Left forelimb (tissue), 1 donor: ENCODE results near the gene KCNAB3.

ENCODE experiments used
- DNase-seq: peaks from one replicate; pipeline ENCODE4 v3.0.0-alpha.2; 2018; ENCODE audit warnings: low spot score

The KCNAB3 gene

DNA sequence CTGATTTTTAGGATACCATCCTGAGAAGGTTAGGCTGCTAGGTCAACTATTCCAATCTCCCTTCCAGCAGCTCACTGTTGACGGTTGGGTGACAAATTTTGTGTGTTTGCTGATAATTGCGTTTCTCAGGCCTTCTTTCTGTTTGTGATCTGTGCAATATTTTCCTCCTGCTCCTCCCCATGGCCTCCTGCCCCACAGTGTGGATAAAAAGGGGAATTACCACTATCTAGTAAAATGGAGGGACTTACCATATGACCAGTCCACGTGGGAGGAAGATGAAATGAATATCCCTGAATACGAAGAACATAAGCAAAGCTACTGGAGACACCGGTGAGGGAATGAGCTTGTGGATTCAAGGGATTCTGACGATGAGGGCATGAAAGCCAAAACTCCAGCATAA, 31.9 kb downstream of the KCNAB3 start:
- DNase-seq = no peak

DNA sequence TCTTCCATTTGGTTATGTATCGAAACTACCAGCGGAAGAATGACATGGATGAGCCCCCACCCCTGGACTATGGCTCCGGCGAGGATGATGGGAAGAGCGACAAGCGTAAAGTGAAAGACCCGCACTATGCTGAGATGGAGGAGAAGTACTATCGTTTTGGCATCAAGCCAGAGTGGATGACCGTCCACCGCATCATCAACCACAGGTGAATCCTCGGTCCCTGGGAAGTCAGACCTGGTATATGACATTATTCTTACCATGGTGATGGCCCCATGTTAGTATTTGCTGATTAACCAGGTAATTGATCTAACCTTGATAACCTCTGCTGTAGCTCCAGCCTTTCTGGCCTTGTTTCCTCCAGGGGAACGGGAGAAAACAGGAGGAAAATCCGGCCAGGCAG, 32.6 kb downstream of the KCNAB3 start:
- DNase-seq = no peak

DNA sequence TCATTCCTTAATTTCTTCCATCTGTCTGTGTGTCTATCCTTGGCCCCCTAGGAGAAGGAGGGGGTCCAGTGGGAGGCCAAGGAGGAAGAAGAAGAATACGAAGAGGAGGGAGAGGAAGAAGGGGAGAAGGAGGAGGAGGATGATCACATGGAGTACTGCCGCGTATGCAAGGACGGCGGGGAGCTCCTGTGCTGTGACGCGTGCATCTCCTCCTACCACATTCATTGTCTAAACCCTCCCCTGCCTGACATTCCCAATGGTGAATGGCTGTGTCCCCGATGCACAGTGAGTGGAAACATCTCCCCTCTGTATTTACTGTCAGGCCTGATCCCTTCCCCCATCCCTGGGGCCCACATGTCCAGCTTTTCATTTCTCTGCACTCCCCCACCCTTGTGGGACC, 34.8 kb downstream of the KCNAB3 start:
- no peak for DNase-seq

DNA sequence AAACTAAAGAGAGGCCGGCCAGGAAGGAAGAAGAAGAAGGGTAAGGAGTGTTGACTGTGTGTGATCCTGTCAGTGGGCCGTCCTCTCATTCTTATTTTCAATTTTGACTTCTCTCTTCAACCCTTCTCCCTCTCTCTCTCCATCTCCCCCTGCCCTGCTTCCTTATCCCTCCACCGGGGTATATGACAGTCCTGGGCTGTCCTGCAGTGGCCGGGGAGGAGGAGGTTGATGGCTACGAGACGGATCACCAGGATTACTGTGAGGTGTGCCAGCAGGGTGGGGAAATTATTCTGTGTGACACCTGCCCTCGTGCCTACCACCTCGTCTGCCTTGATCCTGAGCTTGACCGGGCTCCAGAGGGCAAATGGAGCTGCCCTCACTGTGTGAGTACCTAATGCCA, 35.4 kb downstream of the KCNAB3 start:
- DNase-seq = no peak

DNA sequence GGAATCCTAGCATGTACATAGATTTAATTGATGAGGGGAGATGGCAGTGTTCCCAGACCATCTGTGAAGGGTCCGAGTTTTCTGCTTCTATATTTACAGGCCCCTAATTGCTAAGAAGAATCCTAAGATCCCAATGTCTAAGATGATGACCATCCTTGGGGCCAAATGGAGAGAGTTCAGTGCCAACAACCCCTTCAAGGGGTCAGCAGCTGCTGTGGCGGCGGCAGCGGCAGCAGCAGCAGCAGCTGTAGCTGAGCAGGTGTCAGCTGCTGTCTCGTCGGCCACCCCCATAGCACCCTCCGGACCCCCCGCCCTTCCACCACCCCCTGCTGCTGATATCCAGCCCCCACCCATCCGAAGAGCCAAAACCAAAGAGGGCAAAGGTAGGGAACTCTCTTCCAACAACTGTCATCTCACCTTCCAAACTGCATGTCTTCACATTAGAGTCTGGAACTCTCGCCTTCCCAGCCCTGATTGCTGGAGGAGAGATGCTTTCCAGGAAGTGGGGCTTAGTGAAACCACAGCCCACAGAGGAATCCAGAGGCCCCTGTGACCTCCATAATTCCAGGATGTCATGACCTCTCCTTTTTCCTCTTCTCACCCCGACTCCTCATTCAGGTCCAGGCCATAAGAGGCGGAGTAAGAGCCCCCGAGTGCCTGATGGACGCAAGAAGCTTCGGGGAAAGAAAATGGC, 36.3 kb downstream of the KCNAB3 start:
- DNase-seq = no peak

DNA sequence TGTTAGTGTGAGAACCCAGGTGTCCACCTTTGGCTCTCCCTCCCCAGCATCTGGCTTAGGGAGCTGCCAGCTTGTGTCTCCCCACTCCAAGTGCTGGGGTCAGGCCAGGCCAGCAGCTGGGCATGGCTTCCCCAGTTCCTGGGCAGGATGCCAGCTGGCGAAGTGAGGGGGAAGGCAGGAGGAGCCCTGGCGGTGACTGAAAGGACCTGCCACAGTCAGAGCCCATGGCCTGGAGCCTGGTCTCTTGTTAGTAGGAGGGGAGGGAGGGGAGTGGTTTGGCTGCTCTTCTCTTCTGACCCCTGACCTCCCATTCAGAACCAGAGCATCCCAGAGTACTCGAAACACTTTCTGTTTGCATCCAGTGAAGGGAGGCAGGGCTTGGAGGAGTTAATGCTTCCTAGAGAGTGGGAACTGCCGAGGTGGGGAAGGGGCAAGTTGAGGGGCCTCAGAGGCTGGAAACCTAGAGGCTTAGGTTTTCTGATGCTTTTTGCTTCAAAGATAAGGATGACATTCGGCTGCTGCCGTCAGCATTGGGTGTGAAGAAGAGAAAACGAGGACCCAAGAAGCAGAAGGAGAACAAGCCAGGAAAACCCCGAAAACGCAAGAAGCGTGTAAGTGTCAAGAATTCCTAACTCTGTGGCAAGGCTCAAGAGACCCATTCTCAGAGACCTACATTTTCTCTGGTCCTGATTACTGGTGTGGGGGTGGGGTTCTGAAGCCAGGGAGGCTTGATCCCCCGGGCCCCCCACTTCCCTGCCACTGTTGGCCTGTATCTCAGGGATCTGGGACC, 40.3 kb downstream of the KCNAB3 start:
- peak; percentile 92 for DNase-seq

DNA sequence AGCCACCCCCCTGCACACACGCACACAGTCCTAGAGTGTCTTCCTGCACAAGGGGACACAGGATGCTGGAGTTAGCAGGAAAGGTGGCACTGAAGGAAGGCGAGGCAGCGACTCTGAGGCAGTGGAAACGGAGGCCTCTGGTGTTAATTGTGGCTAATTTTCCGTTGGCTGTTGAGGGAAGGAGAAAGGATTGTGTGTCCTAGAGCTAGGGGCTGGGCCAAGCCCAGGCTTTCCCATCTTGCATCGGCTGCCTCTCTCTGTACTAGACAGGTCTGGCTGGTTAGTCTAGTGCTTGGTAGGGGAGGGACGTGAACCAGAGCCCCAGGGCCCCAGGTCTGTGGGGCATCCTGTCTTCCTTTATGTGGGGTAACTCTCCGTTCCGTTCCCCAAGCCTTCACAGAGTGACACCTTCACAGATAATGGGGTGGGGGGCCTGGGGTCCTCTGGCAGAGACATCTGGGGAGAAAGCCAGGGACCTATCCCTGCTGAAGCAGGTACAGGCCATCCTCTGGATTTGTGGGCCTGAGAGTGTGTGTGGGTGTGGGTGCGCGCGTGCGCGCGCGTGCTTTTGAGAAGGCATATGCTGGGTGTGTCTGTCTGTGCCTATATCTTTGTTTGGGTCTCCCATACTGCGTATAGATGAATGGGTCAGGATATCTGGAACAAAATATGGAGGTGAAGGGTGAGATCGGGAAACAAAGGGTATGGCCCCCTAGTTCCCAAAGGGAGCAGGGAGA, 41.3 kb downstream of the KCNAB3 start, which contains the start of gene CHD3:
Gene CHD3, plus strand, starts transcription at position 606 of the 737 bp plus-strand sequence. CDS start 212 bp downstream, outside the sequence.
- DNase-seq = no peak

DNA sequence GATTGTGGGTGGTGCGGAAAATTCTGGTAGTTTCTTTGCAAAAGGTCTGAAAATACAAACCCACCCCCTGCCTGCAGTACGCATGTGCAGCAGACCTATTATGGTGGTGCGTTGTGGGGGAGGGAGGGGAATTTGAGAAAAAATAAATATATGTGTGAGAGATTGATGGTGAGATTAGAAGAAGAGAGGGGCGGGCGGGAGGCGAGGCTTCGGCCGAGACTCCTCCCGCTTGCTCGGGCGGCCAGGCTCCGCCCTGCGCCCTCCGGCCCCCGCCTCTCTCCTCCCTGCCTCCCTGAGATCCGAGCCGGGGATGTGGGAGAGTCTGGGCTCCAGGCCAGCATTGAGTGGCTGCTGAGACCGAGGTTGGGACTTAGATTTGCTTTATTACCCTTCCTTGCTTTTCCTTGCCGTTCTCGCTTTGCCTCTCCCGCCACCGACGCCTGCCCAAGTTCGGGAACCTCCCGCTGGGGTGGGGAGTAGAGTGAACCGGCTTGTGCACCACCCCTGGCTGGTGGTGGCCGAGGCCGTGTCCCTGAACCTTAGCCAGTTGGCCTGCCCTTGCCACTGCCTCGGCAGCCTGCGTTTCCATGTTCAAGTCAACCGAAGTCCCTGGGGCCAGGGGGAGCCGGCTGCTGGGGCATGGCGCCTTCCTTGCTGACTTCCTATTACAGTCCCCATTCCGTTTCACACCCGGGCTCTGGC, 42.0 kb downstream of the KCNAB3 start:
- DNase-seq = peak; percentile 95

DNA sequence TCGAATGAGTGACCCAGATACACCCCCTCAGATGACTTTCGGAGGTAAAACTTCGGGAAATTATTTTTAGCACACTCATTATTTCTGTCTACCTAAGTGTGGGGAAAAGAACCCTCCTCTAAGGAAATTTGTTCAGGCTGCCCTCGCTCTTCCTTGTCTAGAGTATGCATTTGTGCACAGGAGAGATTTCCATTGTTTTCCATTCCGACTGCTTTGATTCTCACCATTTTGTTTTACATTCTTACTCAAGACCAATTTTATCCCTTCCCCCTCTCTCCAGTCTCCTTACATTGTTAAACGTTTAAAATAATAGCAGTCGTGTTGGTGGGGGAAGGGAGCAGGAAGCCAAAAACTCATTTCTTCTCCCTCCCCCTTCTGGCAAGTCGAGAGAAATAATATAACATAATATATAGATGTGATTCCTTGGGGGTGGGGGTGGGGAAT, 42.6 kb downstream of the KCNAB3 start:
- no peak for DNase-seq

DNA sequence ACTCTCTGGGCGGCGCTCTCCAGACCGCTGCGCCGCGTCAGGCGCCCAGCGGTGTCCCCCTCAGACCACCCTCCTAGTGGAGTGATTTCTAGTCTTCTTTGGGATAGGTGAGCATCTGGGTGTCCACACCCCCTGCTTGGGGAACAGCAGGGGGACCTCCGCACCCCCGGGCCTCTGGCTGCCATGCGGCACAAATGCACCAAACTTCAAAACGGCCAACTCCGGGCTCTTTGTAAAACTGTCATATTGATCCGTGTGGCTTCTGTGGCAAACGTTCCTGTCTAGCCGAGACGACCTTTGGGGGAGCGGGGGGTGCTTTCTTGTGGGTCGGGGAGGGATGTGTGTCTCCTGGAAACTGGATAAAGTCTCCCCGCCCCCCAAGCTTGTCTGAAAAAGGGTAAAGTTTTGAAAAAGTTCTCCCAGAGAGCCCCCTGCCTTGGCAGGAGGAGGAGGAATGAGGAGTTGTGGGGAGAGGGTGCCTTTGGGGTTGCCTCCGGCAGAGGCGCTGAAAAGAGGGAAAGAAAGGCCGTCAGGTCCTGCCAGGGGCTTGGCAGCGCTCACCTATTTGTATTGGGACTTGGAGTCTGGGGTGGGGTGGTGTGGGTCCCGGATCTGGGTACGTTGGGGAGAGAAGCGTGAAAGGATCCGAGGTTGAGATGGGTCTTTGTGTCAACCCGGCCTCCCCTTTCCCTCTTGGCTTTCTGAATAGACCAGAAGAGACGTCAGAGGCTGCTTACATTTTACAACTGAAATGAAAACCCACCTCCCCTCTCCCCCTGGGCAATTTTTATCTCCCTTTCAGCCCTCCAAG, 43.2 kb downstream of the KCNAB3 start:
- DNase-seq = no peak

DNA sequence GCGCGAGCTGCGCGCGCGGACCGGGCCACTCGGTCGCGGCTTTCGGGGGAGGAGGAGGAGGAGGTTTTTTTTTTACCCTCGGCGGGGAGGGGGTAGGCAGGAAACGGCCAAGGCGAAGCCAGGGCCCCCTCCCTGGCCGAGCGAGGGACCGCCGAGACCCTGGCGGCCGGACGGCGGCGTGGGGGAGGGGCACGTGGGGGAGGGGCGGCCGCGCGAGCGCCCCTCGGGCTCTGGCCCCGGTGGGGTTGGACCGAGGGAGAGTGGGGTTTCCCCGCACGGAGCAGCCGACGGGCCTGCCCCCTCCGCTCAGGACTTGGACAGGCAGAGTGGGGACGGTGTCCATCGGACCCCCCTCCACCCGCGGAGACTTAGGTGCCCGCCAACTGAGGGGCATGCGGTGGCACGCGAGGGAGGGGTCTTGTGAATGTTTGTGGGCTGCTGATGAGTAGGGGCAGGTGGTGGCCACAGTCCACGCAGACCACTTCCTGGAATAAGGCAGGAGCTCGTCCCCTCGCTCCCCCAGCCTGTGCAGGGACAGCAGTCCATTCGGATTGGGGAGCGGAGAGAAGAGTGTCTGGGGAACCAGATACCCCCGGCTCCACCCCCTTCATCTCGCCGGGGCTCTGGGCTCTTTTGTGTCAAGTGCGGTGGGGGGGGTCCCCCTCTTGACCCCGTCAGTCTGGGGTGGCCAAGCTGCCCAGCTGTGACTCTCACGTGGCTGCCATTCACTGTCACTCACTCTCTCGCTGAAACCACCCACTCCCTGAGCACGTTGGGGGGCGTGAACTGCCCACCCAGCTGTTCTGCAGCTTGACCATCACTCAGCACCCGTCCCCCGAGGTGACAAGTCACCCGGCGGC, 44.1 kb downstream of the KCNAB3 start:
- DNase-seq = peak; percentile 78

DNA sequence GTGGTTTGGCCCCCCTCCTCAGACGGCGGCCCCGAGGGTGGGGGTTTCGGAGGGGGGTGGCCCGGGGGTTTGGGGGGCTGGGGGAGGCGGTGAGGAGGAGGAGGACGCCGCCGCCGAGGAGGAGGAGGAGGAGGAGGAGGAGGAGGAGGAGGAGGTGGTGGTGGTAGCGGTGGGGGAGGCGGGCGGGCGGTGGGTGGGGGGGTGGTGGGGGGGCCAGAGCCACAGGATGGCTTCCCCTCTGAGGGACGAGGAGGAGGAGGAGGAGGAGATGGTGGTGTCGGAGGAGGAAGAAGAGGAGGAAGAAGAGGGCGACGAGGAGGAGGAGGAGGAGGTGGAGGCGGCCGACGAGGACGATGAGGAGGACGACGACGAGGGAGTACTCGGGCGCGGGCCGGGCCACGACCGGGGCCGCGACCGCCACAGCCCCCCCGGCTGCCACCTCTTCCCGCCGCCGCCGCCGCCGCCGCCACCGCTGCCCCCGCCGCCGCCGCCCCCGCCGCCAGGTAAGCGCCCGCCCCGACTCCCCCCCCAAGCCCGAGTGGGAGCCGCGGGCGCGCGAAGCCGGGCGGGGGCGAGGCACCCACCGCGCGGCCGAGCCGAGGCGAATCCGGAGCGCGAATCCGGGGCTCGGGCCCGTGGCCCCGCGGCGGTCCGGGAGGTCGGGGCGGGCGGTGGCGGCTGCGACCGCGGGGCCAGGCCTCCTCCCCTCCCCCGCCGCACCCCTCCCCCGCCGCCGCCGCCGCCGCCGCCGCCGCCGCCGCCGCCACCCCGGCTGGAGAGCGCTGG, 44.9 kb downstream of the KCNAB3 start:
- no peak for DNase-seq

DNA sequence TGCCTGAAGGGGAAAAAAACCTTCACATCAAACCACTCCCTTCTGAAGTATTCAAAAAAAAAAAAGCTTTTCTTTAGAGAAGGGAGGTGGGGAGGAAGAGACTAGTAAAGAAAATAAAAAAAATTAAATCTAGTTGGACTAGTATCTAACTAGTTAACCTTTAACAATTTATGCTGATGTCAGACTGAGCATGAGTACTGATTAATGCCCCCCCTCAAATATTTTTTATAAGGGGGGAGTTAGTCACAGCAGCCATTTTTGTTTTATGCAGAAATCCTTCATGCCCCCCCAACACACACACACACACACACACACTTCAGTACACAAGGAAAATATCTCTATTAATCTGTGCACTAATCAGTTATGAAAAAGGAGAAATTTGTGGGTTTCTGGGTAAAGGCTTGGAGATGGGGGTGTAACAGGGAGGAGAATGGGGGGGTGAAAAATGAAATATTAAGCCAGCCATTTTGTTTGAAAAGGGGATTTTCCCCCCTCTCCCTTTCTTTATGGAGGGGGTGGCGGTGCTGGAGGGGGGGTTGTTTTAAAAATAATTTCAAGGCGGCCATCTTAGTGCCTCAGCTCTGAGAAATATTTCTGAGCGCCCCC, 45.8 kb downstream of the KCNAB3 start:
- no peak for DNase-seq

DNA sequence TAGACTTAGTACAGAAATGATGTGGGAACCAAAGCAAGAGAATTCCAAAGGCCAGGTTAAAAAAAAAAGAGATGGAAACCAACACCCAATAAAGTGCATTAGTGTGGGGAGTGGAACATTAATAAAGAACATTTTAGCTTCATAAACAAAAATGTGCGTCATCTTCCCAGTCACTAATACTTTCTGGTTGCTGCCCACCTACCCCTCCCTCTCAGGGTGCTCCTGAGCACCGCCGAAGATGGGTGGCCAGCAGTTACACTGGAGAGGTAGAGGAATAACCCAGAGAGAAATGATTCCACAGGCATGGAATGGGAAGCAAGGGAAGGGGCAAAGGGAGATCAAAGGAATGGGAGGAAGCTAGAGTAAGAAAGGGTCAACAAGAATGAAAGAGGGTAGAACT, 47.0 kb downstream of the KCNAB3 start:
- no peak for DNase-seq

DNA sequence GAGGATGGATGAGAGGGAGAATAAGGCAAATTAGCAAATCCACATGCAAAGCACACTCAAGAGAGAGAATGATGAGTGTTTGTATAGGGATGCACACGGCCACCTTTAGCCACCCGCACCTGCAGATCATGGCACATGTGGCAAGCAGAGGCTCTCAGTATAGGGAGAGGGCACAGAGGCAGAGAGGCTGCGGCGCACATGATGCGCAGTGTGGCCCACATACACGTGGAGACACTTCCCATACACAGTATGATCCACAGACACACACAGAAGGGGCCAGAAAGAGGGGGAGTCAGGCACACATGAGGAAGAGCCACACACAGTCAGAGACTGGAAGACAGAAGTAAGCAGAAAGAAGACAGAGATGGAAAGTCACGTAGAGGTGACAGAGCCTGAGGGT, 47.6 kb downstream of the KCNAB3 start:
- DNase-seq = no peak

DNA sequence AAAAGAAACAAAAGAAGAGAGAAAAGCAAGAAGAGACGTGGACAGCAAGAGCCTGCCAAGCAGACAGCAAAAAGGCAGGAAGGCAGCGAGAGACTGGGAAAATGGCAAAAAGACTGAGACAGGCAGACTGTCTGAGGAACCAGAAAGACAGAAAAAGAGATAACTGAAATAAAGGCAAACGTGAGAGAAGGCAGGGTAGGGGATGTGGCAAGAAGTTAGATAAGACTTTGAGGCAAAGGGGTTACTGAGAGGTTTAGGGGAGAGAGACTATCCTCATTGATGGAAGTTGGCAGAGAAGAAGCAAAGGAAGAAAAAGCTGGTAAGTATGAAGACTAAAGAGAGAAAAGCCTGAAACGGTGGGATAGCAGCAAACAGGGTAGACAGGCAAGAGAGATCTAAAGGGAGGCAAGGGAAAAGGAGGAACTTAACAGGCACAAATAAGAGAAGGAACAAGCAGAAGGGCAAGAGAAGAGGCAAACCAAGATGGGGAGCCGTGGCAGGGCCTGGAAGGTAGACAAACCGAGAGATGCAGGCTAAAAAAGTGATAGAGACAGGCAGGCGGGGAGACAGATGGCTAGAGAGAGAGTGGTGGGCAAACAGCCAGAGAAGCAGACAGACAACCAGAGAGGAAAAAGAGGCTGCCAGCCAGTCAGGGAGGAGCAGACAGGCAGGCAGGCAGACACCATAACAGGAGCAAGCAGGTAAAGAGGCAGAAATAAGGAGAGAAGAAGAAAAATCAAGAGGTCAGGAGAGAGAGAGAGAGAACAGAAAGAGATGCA, 48.2 kb downstream of the KCNAB3 start:
- DNase-seq = no peak

DNA sequence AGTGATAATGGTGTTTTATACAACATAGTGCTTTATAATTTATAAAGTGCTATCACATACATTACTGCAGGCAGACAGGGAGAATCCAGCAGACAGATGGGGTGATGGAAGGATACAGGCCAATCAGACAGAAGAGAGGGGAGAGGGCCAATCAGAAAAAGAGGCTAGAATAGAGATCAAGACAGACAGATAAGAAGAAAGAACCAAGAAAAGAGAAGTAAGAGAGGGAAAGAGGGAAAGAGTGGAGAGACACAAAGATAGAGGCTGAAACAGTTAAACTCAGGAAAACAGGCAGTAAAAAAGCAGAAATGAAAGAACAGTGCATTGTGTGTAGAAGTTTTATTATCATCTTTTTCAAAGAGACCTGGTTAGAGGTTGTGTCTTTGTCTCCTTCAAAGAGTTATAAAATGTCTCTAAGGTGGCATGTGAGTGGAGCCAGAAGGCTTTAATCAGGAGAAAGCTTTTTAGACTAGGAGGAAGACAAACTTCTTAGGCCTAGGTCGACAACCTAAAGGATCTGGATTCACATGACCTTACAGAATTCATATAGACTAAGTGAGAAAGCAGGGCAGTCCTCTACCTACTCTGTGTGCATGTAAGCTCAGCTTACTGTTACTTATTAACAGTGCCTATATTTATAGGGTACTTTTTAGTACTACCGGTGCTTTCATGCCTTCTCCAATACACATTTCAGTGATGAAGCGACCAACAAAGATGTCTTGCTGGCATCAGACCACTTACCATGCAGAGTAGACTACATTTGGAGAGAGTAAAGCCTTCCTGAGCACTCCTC, 49.4 kb downstream of the KCNAB3 start:
- DNase-seq = no peak
